Hematopoietic multipotent progenitor cell (in vitro differentiated cells): Measurements from ENCODE around the gene SLC17A6. TPM values are rescaled to one million over a fixed set of nuclear protein-coding genes. Genes with fewer than 3 reads are reported as not detected.

Experiments used
- DNase-seq, 3 donors: peaks; one replicate each; pipeline ENCODE4 v3.0.0-alpha.2; 2011 to 2015; ENCODE audit warnings: low read depth in 2 of 3, low spot score in 2 of 3
- total RNA-seq: library from RNA; depleted of rRNA; stranded (reverse); fragments of >200 nt; gene quantifications from one replicate; pipeline ENCODE4 v1.2.3, GENCODE V29; 2012

SLC17A6 gene
- total RNA-seq, 1 donor, result not detected

DNA sequence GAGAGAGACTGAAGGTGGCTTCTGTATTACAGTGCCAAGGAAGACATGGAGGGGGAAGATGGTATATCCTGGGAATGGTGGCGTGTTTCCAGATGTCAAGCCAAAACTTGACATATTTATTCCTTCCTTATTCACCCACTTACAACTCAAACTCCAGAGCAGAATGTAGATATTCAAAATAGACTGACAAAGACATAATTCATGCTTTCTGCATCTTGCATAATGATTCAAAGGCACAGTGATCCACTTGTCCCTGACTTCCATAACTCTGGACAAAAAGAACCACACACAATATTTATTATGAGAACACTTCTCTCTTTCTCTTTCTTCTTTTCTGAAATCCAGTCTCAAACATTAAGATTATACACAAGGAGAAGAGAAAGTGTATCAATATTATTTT, 48.9 kb downstream of the SLC17A6 start:
- DNase-seq, result no peak

DNA sequence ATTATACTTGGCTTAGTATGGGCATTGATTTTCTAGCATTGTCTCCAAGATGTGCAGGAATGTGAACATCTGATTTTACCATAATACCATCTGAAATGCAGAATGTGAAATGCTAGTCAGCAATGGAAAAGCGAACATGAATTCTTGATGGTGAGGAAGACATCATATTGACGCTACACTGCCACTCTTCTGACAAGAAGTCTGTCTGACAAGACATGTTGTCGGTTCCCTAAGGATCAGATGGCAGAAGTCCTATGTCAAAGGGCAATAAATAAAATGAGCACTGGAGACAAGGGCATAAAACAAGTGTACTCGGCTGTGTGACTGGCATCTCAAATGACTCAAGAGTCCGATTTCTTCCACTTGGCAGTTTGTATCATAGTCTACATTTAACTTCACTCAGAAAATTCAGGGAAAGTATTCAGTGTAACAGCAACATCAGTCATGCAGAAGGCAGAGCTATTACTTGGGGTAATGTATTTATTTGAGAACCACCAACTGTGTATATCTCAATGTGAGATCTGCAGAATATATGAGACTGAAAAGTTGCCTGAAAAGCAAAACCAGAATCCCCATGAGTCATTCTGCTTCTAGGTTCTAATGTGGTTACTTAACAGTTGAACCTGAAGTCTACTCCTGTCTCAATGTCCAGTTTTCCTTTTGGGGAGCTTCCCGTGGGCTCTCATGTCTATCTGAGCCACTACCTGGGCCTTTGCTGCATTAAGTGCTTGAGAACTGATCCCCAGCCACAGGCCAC, 51.5 kb downstream of the SLC17A6 start:
- DNase-seq, result no peak

DNA sequence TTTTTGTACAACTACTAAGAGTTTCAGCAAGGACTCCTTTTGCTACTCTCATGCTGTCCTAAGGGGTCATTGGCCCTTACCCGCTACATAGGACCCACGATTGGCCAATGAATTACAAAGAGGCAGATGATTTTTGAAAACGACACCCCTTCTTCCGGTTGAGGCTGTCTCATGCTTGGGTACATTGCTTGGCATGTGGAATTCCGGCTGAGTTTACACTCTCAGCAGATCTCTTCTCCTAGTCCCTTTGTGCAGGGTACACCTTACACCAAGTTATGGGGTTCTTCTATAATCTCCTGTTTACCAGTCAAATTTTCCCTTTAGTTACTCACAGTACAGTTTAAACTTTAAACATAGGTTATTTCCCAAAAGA, 52.1 kb downstream of the SLC17A6 start:
- no peak for DNase-seq

DNA sequence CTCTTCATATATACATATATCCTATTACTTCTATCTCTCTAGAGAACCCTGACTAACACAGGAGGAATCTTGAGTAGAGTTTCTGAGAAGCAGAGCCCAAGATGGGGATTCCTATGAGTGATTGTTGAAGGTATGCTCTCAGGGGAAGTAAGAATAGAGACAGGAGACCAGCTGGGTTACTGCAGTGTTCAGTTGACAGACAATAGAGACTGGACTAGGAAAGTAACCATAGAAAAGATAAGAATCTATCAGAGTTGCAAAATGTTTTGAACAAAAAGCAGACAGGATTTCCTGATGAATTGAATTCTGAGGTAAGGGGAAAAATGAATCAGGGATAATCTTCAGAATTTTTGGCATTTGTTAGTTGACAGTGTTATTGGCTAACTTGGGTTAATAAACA, 54.4 kb downstream of the SLC17A6 start:
- DNase-seq, result no peak

DNA sequence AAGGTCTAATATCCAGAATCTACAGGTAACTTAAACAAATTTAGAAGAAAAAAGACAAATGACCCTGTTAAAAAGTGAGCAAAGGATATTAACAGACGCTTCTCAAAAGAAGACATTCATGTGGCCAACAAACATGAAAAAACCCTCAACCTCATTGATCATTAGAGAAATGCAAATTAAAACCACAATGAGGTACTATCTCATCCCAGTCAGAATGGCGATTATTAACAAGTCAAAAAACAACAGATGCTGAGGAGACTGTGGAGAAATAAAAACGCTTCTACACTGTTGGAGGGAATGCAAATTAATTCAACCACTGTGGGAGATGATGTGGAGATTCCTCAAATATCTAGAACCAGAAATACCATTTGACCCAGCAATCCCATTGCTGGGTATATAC, 67.2 kb downstream of the SLC17A6 start:
- no peak for DNase-seq

DNA sequence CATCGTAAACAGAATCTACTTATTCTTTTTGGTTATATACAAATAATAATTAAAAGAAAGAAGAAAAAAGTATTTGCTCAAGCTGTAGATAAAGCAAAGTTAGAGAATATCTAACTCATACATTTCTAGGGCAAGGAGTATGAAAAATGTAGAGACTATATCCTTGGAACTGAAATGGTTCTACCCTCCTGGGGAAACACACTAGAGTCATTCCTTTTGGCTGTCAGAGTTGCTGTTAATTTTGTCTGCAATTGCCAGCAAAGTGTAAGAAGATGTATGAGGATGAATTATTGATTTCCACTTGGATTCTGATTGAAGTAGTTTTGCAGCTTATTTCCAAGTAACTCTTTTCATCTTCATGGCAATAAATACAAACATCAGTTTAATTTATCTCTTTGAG, 69.1 kb downstream of the SLC17A6 start:
- DNase-seq, result no peak

DNA sequence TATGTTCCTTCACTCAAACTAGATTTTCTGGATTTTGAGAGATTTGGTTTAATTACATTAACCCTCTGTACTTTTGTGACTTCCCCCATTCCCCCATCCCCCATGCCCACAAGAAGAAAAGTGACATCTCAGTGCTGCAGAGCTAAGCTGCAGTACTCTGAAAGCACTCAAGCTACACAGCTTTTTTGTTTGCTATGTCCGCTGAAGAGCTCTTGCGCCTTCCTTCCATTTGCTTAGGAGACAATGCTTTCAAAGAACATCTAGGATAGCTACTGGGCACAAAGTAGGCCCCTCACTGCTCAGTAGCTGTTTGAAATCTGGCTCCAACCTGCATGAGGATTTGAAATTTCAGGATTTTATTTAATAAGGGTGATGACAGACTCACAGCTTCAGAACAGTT, 69.7 kb downstream of the SLC17A6 start:
- no peak for DNase-seq

DNA sequence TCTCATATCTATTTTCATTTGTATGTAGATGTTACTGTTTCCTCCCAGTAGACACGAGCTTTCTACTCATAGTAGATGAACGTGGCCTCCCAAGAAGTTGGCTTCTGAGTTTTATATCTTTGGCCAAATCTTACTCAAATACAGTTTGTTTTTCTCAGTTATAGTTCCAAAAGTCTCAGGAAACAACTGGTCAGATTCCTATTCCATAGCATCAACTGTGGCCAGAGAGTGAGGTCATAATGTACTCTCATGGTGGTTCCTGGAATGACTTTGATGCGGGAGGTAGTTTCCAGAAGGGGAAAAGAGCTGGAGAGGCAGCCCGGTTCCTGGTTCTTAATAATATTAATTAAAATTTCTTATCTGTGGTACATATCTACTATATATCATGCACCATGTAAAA, 77.3 kb downstream of the SLC17A6 start:
- no peak for DNase-seq

DNA sequence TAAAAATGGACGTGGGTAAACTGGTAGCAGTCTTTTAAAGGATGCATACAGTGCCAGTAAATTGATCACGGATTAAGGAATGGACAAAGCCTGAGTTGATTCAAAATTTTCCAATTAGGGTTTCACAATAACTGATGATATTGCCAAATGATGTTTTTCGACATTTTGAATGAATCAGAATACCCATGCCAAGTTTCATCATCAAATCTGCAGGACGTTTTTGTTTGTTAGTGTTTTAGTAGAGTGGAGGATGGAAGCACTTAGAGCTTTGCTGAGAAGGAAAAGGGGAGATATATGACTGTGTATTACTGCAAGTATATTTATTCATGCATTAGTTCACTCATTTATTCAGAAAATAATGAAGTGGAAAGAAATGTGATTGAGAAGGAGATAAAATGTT, 78.3 kb downstream of the SLC17A6 start:
- DNase-seq, result no peak

DNA sequence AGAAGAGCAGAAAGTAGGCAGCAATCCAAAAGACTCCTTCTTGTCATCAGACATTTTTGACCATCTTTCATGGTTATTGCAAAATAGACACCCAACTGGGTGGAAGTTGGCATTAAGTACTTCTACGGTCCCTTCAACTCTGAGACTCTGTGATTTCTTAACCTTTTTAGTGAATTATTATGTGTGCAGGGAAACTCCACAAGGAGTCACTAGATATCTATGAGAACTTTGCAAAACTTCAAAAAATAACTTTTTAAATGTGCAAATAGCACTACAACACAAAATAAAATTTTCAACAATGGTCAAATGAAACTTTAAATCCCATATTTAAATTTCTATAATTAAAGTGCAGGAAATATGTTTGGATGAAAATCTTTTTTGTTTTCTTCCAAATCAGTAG, 88.7 kb downstream of the SLC17A6 start:
- DNase-seq, result no peak

Other genes with a start within 250 kb of the SLC17A6 start
- 0.54 TPM for gene ANO5, start 145.3 kb upstream of the SLC17A6 start, total RNA-seq